Measurements from ENCODE around the gene RAB36.

The RAB36 gene

GRCh38 chr22:23181721-23182308, 36.5 kb downstream of the RAB36 start:
- DNase-seq (ENCODE audit: low read depth, low spot score) = no peak

- DNase-seq (ENCODE audit: low read depth, low spot score) = peak; percentile 21
These were observed 37.2 kb downstream of the RAB36 start for GRCh38 chr22:23182309-23183060.

- no peak for DNase-seq (ENCODE audit: low read depth, low spot score)
These were observed 37.9 kb downstream of the RAB36 start for GRCh38 chr22:23183061-23183698.

GRCh38 chr22:23184100-23184763, 39.0 kb downstream of the RAB36 start:
- no peak for DNase-seq (ENCODE audit: low read depth, low spot score)

- no peak for DNase-seq (ENCODE audit: low read depth, low spot score)
These were observed 39.5 kb downstream of the RAB36 start for GRCh38 chr22:23184764-23185113.

GRCh38 chr22:23187211-23187610, 41.9 kb downstream of the RAB36 start:
- no peak for DNase-seq (ENCODE audit: low read depth, low spot score)

- no peak for DNase-seq (ENCODE audit: low read depth, low spot score)
These were observed 42.8 kb downstream of the RAB36 start for GRCh38 chr22:23187871-23188700.

GRCh38 chr22:23190526-23190925, 45.2 kb downstream of the RAB36 start:
- no peak for DNase-seq (ENCODE audit: low read depth, low spot score)

GRCh38 chr22:23192133-23192532, 46.9 kb downstream of the RAB36 start:
- DNase-seq (ENCODE audit: low read depth, low spot score) = no peak

GRCh38 chr22:23192558-23192957, 47.3 kb downstream of the RAB36 start:
- no peak for DNase-seq (ENCODE audit: low read depth, low spot score)

- DNase-seq (ENCODE audit: low read depth, low spot score) = no peak
These were observed 48.0 kb downstream of the RAB36 start for GRCh38 chr22:23193196-23193827.

- DNase-seq (ENCODE audit: low read depth, low spot score) = no peak
These were observed 48.6 kb downstream of the RAB36 start for GRCh38 chr22:23193882-23194281.

- DNase-seq (ENCODE audit: low read depth, low spot score) = no peak
These were observed 50.9 kb downstream of the RAB36 start for GRCh38 chr22:23196165-23196564.

- no peak for DNase-seq (ENCODE audit: low read depth, low spot score)
These were observed 52.6 kb downstream of the RAB36 start for GRCh38 chr22:23197836-23198235.

- no peak for DNase-seq (ENCODE audit: low read depth, low spot score)
These were observed 53.9 kb downstream of the RAB36 start for GRCh38 chr22:23199159-23199558.

- no peak for DNase-seq (ENCODE audit: low read depth, low spot score)
These were observed 55.6 kb downstream of the RAB36 start for GRCh38 chr22:23200898-23201297.

GRCh38 chr22:23202812-23203451, 57.7 kb downstream of the RAB36 start:
- no peak for DNase-seq (ENCODE audit: low read depth, low spot score)

- no peak for DNase-seq (ENCODE audit: low read depth, low spot score)
These were observed 58.3 kb downstream of the RAB36 start for GRCh38 chr22:23203452-23204124.

- DNase-seq (ENCODE audit: low read depth, low spot score) = no peak
These were observed 58.8 kb downstream of the RAB36 start for GRCh38 chr22:23204125-23204488.

- DNase-seq (ENCODE audit: low read depth, low spot score) = no peak
These were observed 59.4 kb downstream of the RAB36 start for GRCh38 chr22:23204541-23205157.
